ENCODE results near the gene MTMR11.

The MTMR11 gene

GRCh38 chr1:149936170-149936991 is at the start of gene MTMR11:
Gene MTMR11 (minus strand): TSS chr1:149936879. CDS start chr1:149936647, 232 bp downstream.
- H3K4me3 ChIP-seq (replicated peaks; ENCODE audit: low read depth, low read length): peak within 1 kb of the TSS; percentile 87
- peak; percentile 32 for DNase-seq (ENCODE audit: low read depth)

DNA sequence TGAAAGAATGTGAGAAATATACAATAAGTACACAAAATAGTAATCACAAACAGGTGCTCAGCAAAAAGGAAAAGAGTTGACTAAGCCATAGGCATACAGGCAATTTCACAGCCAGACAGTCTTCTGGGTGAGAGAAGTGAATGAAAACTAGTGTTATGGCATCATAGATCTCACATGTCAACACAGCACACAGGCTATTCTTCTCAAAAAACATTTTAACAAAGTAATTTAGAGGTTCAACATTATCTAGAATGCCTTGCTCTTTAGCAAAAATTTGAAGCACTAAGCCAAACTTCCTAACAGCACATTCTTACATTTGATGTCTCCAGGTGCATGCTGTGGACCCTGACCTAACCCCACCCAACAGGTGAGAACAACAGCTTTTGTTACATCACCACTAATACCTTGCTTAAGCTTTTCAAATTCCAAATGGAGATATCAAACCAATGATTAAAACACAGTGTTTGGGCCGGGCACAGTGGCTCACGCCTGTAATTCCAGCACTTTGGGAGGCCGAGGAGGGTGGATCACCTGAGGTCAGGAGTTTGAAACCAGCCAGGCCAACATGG is 43.4 kb upstream of the MTMR11 start:
- TF ChIP-seq, protein P1, sequence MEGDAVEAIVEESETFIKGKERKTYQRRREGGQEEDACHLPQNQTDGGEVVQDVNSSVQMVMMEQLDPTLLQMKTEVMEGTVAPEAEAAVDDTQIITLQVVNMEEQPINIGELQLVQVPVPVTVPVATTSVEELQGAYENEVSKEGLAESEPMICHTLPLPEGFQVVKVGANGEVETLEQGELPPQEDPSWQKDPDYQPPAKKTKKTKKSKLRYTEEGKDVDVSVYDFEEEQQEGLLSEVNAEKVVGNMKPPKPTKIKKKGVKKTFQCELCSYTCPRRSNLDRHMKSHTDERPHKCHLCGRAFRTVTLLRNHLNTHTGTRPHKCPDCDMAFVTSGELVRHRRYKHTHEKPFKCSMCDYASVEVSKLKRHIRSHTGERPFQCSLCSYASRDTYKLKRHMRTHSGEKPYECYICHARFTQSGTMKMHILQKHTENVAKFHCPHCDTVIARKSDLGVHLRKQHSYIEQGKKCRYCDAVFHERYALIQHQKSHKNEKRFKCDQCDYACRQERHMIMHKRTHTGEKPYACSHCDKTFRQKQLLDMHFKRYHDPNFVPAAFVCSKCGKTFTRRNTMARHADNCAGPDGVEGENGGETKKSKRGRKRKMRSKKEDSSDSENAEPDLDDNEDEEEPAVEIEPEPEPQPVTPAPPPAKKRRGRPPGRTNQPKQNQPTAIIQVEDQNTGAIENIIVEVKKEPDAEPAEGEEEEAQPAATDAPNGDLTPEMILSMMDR (IDR thresholded peaks at IDR 0.05; ENCODE audit: low read length, missing control alignments): no peak
- no peak for DNase-seq (ENCODE audit: low read depth)
- no peak overlapping the region for H3K4me3 ChIP-seq (replicated peaks; ENCODE audit: low read depth, low read length)

More at GRCh38 chr1:149936170-149936991, at the start of gene MTMR11:
- TF ChIP-seq, protein P1 (IDR thresholded peaks at IDR 0.05; ENCODE audit: low read length, missing control alignments): no peak

- TF ChIP-seq, protein P1 (IDR thresholded peaks at IDR 0.05; ENCODE audit: low read length, missing control alignments): no peak
- no peak for DNase-seq (ENCODE audit: low read depth)
- no peak overlapping the region for H3K4me3 ChIP-seq (replicated peaks; ENCODE audit: low read depth, low read length)
Measured at GRCh38 chr1:149979245-149979971, 42.7 kb upstream of the MTMR11 start.

- peak; percentile 27 for DNase-seq (ENCODE audit: low read depth)
- TF ChIP-seq, protein P1 (IDR thresholded peaks at IDR 0.05; ENCODE audit: low read length, missing control alignments): no peak
Measured at GRCh38 chr1:149978547-149979023, 41.9 kb upstream of the MTMR11 start.

GRCh38 chr1:149977345-149977744 is 40.7 kb upstream of the MTMR11 start:
- H3K4me3 ChIP-seq (replicated peaks; ENCODE audit: low read depth, low read length): no peak overlapping the region
- no peak for DNase-seq (ENCODE audit: low read depth)
- TF ChIP-seq, protein P1 (IDR thresholded peaks at IDR 0.05; ENCODE audit: low read length, missing control alignments): no peak

More at GRCh38 chr1:149978547-149979023, 41.9 kb upstream of the MTMR11 start:
- no peak overlapping the region for H3K4me3 ChIP-seq (replicated peaks; ENCODE audit: low read depth, low read length)

- no peak for DNase-seq (ENCODE audit: low read depth)
- TF ChIP-seq, protein P1 (IDR thresholded peaks at IDR 0.05; ENCODE audit: low read length, missing control alignments): no peak
Measured at GRCh38 chr1:149972547-149972946, 35.9 kb upstream of the MTMR11 start.

More at GRCh38 chr1:149972547-149972946, 35.9 kb upstream of the MTMR11 start:
- H3K4me3 ChIP-seq (replicated peaks; ENCODE audit: low read depth, low read length): no peak overlapping the region

All from fibroblast of pulmonary artery (primary cell).